CD4-positive, alpha-beta T cell treated with Interleukin-4 for 1 hour (primary cell): ENCODE results near the gene WDR5.

Experiments used
- DNase-seq, 2 donors: peaks; one replicate each; pipeline ENCODE4 v3.0.0-alpha.2; 2020 to 2022

Gene WDR5

DNA sequence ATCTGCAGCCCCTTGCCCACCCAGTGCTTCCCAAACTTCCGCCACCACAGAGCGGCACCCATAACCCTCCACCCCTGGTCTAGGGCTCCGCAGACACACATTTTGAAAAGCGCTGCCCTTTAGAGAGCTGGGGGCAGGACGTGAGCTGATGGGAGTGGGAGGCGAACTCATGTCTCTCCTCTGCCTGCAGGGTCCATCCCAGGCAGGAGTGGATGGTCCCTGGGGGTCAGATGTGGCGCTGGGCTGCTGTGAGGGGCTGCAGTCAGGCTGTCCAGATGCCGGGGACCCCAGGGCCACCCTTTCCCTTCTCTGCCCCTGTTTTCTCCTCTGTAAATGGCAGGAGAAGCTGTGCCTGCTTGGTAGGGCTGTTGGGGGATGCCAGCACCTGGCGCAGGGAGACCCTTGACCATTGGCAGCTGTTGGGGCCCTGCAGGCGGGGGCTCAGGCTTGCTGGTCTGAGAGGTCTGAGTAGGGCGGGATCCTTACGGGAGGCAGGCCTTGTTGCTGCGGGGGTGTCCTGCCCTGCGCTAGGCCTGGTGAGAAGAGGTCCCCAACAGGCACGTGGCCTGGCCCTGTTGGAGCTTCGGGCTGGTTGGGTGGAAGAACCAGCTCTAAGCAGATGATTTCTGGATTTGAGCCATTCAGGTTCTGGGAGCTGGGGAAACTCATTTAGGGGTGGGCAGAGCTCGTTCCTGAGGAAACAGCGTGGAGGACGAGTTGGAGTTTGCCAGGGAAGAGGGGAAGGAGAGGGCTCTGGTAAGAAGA is 38.8 kb downstream of the WDR5 start:
- DNase-seq, result no peak

DNA sequence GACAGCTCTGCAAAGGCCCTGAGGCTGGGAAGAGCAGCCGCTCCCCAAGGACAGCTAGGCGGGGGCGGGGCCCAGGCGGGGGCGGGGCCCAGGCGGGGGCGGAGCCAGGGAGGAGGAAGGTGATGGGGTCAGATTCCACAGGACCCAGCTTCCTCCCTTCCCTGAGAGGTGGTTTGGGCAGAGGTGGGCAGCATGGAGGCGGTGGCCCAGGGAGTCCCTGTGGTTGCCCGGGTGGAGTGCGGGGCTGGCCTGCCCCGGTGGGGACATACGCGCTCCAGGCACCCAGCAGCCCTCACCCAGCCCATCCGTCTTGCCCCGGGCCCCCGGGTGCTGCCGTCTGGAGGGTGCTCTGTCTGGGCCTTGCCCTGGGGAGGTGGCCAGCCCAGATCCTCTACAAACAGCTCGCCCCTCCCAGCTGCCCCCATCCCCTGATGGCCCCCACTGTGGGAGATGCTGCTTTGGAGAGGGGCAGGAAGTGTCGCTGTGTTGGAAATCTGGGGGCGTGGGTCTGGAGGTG is 39.5 kb downstream of the WDR5 start:
- DNase-seq, result no peak

DNA sequence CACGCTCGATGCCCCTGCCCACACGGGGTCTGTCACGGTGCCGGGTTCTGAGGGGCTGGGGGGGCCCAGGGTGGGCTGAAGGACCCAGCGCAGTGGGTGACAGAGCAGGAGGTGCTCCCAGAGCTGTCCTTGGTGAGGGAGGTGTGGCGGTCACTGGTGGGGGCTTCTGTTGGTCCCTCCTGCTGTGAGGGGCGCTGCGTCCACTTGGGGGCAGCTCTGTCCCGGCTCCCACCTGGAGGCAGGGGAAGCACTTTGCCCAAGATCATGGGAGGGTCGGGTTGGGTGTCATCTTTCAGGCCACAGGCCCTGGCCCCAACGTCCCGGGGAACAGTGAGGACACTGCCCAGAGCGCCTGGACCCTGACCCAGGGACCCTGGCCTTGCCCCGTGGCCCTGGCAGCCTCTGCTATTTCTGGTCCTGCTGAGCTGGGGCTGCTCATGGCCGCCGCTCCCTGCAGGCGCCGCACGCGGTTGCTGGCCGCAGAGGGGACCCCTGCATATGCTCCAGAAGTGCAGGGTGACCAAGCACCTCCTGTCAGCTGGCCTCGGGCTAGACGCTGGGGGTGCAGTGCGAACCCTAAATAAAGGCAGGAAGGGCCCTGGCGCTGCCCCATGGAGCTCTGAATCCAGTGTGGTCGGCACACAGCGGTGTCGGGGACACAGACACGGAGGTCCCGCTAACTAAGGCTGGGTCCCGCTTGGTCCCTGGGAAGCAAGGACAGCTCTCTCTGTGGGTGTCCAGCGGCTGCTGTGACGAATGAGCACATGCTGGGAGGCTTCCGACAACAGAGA is 40.1 kb downstream of the WDR5 start:
- DNase-seq, result no peak

DNA sequence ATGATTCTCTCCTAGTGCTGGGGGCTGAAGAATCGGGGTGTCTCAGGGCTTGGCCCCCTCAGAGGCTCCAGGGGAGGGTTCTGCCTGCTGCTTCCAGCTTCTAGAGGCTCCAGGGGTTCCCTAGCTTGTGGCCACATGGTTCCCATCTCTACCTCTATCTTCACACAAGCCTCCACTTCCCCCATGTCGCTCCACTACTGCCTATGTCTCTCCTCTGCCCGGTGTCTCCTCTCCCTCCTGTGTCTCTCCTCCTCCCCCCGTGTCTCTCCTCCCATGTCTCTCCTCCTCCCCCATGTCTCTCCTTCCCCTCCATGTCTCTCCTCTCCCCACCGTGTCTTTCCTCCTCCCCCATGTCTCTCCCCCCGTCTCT is 40.7 kb downstream of the WDR5 start:
- DNase-seq, result no peak

DNA sequence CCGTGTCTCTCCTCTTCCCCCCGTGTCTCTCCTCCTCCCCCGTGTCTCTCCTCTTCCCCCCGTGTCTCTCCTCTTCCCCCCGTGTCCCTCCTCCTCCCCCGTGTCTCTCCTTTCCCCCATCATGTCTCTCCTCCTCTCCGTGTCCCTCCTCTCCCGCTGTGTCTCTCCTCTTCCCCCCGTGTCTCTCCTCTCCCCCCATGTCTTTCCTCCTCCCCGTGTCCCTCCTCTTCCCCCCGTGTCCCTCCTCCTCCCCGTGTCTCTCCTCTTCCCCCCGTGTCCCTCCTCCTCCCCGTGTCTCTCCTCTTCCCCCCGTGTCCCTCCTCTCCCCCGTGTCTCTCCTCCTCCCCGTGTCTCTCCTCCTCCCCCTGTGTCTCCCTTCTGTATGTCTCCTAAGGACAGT is 41.3 kb downstream of the WDR5 start:
- no peak for DNase-seq

DNA sequence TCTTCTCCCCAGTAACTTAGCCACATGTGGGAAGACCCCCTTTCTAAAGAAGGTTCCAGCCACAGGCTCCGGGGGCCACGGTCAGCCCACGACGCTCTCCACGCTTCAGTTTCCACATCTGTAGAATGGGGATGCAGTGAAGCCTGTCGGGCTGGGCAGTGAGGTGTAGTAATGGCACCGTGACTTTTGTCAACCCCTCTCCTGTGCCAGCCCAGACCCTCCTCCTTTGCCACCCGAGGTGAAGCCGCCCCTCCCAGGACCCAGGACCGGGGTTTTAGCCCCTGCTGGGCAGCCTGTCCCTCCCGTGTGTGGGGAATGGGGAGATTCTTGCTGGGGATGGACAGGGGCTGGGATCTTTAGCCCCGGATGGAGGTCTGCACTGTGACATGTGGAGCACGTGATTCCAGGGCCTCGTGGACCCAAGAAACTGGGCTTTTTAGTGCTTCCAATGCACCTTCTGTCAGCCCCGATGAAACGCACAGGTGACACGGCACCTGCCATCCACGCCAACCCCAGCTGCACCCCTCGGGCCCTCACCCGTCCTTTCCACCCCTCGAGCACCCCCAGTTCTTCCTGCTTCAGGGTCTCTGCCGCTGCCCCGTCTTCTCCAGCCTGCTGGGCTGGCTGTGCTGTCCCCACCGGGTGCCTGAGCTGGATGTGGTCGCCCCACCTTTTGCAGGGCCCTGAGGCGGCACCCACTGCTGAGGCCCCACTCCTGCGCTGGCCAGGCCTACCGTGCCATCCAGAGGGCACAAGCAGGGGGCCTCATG is 41.9 kb downstream of the WDR5 start:
- no peak for DNase-seq

DNA sequence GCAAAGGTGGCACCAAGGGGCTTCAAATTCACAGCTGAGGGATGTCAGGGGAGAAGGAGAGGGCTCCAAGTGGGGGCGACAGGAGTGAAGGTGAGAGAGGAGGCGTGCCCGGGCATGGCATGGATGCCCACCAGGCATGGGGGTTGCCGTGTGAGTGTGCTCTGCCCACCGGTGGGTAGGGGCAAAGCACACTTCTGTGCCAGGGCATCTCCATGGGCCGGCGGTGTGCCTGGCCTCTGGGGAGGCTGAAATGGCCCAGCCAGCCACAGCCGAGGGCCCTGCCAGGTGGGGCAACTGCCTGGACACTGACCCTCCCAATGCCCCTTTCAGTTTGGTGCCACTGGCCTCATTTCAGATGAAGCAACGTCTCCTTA is 42.5 kb downstream of the WDR5 start:
- no peak for DNase-seq

DNA sequence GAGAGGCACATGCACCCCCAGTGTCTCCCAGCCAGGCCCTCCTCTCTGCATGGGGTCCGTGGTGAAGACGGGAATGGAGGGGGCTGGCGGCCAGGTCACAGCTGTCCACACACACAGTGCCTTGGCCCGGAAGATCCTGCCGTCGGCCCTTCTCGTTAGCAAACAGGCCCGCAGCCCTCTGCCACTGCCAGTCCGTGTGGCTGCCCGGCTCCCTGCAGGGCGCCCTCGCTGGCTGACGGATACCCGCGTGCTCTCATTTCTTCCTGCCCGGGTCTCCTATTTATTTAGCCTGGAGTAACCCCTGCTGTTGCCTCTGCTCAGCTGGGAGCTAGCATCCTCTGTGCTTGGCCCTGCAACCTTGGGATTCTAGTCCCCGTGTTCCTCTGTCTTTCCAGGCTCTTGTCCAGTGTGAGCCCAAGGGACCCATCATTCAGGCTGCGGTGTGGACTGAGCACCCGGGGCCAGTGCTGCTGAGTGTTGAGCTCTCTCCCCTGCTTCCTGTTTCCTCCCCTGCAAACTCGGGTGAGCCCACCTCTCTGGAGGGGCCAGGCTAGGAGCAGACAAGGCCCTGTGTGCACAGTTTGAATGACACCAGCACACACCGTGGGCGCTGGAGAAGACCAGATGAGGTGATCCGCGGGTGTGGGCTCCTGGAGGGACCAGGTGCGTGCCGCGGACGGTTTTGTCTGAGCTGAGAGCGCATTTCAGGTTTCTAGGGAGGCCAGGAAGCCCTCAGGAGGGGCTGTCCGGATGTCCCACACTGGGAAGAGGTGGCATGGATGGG is 43.1 kb downstream of the WDR5 start:
- no peak for DNase-seq

DNA sequence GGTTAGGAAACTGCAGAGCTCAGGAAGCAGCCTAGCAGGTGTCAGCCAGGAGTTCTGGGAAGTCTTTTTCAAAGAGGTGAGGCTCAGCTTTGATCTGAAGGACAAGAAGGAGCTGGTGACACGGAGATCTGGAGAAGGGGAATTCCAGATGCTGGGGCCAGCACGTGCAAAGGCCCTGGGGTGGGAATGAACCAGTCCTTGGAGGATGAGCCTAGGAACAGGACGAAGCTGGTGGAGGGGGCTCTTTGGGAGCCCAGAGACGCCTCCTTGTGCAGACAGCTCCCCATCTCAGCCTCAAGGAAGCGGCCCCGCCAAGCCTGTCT is 43.7 kb downstream of the WDR5 start:
- no peak for DNase-seq

DNA sequence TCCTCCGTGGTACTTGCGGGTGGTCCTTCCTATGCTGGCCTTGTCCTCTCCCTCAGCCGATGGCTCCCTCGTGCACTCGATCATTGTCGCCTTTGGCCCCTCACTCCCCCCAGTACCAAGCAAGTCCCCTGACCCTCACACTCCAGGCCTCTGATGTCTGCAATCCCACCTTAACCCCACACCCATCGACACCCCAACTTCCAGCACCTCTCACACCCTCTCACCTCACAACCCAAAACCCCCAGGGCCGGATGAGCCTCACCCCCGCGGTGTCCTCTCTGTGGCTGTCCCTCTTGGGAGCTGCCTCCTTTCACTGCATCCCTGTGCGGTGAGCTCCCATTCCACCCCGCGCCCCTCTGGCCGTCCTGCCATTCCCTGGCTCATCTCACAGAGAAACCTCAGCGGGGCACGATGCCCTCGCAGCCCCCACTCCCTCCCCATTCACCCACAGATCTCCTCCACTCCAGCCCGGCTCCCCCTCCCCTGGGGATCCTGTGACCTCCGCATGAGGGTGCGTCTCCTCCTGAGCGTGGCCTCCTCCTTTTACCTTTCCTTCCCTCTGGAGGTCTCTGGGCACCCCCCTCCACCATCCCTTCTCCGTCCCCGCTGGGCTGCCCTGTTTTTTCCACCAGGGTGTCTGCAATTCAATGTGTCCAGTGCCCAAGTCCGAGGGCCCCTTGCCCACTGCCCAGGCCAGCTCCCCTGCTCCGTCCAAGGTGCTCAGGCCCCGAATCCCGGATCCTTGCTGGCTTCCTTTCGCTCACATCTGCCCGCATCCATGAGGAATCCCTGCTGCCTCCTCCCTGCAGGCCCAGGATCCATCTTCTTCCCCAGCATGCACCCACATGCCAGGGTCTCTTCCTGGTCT is 44.3 kb downstream of the WDR5 start:
- no peak for DNase-seq

DNA sequence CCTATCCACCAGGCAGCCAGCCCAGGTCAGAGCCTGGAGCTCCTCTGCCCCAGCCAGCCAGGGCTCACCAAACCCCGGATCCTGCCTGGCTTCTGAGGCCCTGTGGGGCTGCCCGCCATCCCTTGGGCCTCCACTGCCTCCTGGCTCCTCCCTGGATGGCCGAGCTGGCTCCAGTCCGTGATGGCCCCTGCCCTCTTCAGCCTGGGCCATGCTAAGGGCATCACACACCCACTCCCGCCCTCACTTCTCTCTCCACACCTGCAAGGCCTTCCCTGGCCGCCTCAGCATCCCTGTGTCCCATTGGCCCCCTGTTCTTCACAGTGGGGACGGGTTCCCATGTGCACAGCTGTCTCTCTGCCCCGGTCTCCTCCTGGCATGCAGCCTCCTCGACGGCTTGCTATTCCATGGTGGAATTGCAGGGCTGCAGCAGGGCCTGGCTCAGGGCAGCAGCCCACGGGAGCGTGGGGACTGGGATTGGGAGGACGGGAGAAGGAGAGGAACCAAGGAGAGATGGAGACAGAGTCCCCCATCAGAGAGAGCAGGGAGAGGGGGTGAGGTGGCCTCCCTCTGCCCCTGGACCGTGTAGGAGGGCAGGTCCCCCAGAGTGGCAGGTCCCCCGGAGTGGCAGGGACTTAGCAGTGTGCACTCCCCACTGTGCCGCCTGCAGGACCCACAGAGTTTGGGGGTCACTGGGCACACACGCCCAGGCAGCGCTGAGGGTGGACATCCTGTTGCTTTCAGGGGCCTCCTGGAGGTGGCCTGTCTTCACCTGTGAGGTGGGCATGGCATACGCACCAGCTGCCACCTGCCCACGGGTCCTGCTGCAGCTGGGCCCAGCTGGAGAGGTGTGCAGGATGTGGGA is 45.1 kb downstream of the WDR5 start:
- DNase-seq, result no peak

DNA sequence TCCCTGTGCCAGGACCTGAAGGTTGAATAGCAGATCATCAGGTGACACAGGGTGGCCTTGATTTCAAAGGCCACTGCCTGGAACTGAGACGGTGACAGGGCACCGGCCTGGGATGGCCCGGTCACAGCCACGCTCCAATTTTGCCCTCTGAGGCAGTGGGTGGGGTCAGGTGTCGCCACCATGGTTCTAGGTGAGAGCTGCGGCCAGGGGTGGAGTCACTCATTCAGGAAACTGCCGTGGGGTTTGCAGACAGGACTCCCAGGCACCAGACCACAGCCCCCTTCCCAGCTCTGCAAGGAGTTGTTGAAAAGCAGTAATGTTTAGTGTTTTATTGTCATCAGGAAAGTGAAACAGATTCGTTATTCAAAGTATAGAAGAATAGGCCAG is 45.8 kb downstream of the WDR5 start:
- DNase-seq, result peak in 1 of 2 donors; percentile 21

DNA sequence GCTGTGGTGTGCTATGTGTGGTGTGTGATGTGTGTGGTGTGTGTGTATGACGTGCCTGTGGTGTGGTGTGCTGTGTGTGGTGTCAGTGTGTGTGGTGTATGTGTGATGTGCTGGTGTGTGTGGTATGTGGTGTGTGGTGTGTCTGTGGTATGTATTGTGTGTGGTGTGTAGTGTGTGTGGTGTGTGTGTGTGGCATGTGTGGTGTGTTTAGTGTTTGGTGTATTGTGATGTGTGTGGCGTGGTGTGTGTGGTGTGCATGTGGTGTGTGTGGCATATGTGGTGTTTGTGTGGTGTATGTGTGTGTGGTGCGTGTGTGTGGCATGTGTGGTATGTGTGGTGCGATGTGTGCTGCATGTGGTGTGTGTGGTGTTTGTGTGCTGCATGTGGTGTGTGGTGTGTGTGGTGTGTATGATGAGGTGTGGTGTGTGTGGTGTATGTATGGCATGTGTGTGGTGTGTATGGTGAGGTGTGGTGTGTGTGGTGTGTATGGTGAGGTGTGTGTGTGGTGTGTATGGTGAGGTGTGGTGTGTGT is 46.7 kb downstream of the WDR5 start:
- DNase-seq, result peak in 1 of 2 donors; percentile 19

DNA sequence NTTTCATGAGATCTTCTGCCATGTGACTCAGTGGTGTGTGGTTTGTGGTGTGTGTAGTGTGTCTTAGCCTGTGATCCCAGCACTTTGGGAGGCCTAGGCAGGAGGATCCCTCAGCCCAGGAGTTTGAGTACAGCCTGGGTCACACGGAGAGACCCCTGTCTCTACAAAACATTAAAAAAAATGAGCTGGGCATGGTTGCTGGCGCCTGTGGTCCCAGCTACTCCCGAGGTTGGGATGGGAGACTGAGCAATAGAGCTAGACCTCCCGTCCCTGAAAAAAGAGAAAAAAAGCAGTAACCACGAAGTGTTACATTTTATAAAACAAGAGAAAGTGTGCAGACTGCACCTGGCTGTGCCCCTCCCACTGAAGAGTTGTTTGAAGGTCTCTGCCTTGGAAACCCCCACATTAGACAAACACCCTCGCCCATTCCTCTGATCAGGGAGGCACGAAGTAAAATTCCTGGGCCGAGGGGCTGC is 49.7 kb downstream of the WDR5 start:
- DNase-seq, result peak in 1 of 2 donors; percentile 40

DNA sequence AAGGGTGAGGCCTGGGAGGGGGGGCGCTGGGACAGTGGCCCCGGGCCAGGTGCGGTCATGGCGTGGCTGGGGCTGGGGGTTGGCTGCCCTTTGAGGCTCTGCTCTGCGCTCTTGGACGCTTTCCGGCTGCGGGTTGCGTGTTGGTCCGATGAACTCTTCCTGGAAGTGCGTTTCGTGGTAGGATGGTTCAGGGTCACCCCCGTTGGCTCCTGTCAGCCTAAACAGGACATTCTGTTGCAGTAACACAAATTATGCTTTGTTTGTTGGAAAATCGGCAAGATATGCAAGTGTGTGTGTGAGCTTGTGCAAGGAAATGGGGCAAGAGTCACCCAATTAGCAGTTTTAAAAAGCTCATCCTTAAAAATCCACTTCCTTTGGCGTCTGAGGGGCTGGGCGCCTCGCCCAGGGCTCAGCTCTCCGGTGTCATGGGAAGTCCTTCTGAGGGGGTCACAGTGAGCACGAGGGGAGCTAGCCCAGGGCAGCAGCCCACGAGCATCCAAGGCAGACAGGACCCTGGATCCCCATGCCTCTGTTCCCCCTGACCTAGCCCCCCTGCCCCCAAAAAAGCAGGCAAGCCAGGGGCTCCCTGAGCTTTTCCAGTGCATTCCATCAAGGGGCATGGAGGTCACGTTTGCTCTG is 50.7 kb downstream of the WDR5 start:
- DNase-seq, result no peak

DNA sequence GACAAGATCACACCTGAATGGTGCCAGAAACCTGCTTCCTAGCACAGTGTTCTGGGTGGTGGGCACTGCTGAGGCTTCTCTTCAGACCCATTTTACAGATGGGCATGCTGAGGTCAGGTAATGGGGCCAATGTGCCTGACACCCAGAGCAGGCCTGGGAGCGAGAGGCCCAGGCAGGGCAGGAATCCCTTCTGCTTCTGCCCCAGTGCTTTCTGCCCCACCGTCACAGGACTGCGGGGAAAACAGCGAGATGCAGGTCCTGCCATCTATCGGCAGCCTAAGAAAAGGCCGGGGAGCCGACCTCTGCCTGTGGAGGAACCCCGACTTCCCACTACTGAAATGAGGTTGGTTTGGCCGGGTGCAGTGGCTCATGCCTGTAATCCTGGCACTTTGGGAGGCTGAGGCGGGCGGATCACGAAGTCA is 51.2 kb downstream of the WDR5 start:
- DNase-seq, result peak in 1 of 2 donors; percentile 31

DNA sequence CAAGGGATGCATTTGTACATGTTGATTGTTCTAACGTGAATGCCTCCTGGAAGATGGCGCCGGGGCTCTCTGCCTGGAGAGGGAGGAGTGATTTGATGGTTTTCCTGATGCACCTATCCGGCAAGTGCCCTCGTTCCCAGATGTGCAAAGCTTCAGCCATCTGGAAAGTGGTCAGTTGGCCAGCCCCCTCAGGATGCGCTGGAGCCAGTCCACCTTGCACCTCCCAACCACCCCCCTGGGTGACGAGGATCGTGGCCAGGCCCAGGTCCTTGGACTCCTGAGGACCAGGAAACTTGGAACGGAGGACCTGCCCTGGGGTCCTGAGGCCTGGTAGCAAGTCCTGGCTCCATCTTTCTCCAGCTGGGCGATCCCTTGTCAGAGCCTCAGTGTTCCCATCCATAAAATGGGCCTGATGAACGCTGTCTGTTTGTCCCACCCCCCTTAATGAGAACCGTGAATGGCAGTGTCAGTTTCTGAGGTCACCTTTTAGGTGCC is 52.1 kb downstream of the WDR5 start:
- DNase-seq, result no peak

DNA sequence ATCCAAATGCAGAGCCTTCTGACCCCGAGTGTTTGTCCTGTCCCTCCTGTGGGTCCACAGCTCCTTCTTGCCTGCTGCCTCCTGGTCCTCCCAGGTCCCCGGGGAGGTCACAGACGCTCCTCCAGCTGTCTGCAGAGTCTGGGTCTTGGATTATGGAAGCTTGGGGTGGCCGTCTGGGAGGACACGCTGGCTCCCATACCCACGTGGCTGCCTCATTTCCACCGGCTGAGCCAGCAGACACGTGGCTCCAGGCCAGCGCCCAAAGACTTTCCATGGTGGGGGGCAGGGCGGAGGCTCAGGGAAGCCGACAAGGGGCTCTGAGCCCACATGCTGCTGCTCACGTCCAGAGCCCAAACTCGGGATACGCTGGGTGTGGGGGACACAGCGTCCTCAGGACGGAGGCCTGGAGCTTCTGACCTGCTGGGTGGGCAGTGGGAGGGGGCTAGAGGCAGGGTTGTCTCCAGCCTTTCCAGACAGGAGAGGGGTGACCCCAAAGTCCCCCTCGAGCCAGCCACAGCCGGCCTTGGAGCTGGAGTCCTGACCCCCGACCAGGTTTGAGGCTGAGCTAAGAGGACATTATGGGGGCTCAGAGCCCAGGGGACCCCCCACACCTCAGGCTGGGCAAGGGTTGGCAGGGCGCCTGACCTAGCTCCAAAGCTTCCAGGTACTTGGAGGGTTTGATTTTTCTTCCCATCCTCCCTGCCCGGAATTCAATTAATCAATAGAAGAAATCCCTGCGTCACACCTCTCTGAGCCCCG is 52.7 kb downstream of the WDR5 start:
- DNase-seq, result no peak

DNA sequence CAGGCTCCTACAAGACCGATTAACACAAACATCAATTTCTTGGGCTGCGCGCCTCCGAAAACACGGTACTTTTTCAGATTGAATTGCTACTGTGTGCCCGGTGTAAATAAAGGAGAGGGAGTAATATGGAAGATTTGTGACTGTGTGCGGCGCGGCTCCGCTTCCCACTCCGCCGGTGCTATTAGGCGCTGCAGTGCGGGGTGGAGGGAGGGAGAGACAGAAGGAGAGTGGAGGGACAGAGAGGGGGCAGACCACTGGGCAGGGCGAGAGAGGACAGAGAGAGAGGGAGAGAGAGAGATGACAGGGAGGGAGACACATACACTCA is 53.2 kb downstream of the WDR5 start:
- DNase-seq, result no peak
